ENCODE data around the gene FUNDC2.

FUNDC2 gene

GRCh38 chrX:155070975-155071693, 44.5 kb downstream of the FUNDC2 start, which contains the start of the genes BRCC3, CMC4 and MTCP1:
Gene BRCC3, plus strand, starts transcription at chrX:155071508. Its CDS starts 20 bp downstream, at chrX:155071528.
Gene CMC4, minus strand, starts transcription at chrX:155071136. Its CDS starts 7,113 bp downstream, at chrX:155064023.
Gene MTCP1, minus strand, starts transcription at chrX:155071136. Its CDS starts 5,126 bp downstream, at chrX:155066010.
- DNase-seq: peak; percentile 74

GRCh38 chrX:155071694-155072280, 45.1 kb downstream of the FUNDC2 start:
- DNase-seq: no peak

- peak; percentile 11 for DNase-seq
These were observed 59.7 kb downstream of the FUNDC2 start for GRCh38 chrX:155086202-155086840.

- no peak for DNase-seq
These were observed 60.5 kb downstream of the FUNDC2 start for GRCh38 chrX:155086961-155087735.

- DNase-seq: no peak
These were observed 67.9 kb downstream of the FUNDC2 start for GRCh38 chrX:155094468-155095061.

GRCh38 chrX:155105919-155106318, 79.3 kb downstream of the FUNDC2 start:
- no peak for DNase-seq

GRCh38 chrX:155108427-155108826, 81.8 kb downstream of the FUNDC2 start:
- no peak for DNase-seq

Data from stimulated activated naive CD4-positive, alpha-beta T cell treated with Interleukin-2 at 50 U/mL for 16 hours (primary cell).